Hippocampal formation (tissue), 2 donors: Measurements from ENCODE around the gene SLC16A11.
A peak's percentile ranks its signal among the peaks of the same experiment; 100 is the strongest.
"Not testable (repeated sequence)": the region's sequence is repeated elsewhere in the genome, so short reads cannot be mapped to it uniquely, and the experiment has no call there.

Experiments
- DNase-seq, 2 donors: peaks; one replicate each; lab custom pipeline; 2025; lab: John Stamatoyannopoulos, UW

Gene SLC16A11

GRCh38 chr17:7007143-7007542 lies 36.7 kb downstream of the SLC16A11 start:
- no peak for DNase-seq

GRCh38 chr17:7005716-7006115 lies 38.2 kb downstream of the SLC16A11 start:
- DNase-seq, result no peak

DNA sequence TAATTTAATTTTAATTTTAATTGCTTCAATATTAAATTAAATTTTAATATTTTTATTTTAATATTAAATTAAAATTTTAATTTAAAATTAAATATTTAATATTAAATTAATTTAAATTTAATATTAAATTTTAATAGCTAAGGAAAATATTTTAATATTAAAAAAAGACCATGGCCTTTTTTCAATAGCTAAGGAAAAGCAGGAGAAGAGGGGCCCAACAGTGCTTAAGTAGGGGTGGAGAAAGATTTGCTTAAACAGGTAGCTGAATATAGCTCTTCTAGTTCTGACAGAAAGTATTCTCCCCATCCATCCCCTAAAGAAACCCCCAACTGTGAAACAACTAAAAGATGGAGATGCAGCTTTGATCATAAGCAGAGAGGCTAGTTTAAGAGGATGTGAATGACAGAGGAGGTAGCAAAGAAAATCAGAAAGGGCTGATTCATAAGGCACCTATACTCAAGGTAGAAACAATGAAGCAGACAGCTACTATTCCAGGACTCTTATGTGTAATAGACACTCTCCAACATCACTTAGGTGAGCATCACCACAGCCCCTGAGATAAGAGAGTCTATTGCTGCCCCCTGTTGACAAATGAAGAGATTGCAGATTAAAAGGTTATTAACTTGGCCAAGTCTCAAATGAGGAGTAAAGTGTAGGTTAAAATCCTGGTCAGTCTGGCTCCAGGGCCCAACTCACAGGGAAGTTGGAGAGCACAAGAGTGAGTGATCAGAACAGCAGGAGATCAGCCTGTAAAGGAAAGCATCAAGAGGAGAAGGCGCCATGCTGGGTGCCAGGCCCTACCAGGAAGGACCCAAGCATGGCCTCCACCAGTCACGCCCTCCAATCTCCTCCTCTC lies 39.3 kb downstream of the SLC16A11 start:
- peak in 1 of 2 donors; percentile 45 for DNase-seq

DNA sequence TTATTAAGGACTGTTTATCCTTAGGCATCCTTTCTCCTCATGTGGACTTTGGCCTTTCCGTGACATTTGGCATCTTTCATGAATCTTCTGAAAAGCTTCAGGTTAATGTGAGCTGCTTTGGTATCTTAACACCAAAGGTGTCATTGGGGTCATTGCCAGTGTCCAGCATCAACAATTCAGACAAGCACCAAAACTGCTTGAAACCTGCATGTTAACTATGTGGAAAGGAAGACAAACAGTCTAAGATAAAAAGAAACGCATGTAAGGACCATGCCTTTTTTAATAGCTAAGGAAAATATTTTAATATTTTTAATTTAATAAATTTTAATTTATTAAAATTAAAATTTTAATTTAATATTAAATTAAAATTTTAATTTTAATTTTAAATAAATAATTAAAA lies 40.1 kb downstream of the SLC16A11 start:
- DNase-seq, result no peak

DNA sequence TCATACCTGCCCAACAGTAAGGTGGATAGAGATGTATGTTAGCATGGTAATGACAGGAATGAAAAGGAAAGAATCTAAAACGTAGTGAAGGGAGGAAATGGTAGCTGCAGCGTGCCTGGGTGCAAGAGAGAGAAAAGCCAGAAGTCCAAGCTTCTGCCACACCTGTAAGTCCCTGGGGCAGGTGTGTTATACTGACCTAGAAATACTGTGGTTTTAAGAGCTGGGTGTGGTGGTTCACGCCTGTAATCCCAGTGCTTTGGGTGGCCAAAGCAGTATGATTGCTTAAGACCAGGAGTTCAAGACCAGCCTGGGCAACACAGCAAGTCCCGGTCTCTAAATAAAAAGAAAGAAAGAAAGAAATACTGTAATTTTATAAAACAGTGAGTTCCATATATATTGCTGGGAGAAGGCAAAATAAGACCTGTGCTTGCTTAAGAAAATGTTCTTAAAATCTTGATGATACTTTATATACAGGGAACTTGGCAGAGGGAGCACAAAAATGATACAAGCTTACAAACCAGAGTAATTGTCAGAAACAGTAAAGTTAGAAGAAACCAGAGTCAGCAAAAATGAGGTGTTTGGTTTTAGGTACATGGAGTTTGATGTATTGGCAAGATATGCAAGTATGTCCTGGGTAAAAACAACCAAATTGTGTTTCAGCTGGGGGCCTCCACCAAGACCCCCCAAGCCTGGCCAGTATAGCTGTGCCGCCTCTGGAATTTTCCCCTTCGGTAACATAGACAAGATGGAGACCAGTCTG lies 41.4 kb downstream of the SLC16A11 start:
- DNase-seq, result no peak

DNA sequence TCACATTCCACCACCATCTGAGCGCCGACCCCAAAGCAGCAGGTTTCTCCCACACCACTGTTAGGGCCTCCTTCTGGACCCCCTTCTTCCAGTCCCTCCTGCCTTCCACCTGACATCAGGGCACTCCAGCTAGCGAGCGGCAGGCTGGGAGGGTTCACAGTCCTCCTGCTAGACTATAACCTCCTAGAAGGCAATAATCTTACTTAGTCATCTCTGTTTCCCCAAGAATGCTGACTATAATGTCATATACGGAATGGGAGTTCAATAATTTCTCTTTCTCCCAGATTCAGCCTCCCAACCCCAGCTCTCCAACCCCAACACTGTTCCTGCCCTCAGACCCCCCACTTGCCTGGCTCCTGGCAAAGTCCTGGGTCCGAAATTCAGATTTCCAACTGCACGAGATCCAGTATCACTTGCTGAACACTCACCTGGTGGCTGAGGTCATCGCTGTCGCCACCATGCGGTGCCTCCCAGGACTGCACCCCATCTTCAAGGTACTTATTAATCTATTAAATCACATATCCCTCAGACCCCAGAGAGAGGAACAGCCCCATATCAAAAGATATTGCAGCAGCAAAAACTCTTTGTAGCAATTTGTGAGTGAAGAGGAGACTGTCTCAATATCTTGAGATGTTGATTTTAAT lies 42.5 kb downstream of the SLC16A11 start:
- DNase-seq, result no peak

- DNase-seq, result no peak
Observed at GRCh38 chr17:6998855-6999508, 44.9 kb downstream of the SLC16A11 start.

GRCh38 chr17:6997171-6997570 lies 46.7 kb downstream of the SLC16A11 start:
- no peak for DNase-seq

DNA sequence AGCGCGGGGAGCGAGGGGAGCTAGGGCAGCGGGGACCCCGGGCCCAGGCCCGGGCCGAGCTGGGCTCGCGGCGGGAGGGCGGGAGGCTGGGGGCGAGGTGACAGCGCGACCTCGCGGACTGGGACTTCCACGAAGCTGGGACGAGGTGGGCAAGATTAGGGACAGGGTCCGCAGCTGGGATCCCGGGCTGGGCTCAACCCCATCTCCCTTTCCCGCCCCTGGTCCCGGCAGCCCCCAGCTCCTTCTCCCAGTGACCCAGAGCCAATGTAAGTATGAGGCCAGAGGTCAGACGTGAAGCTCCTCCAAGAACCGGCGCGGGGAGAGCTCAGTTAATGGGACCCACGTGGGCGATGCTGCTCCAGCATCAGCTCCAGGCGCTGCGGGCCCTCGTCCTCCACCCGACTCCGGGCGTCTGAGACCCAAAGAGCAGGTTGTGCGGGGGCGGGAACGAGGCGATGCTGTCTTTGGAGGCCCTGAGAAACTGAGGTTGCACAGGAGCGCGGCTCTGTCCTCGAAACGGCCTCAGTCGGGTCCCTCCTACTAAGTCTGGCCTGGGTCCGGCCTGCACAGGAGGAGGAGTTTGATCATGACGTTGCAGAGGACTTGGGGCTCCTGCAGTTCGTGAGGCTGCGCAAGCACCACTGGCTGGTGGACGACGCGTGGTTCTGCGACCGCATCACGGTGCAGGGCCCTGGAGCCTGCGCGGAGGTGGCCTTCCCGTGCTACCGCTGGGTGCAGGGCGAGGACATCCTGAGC lies 47.5 kb downstream of the SLC16A11 start:
- DNase-seq, result no peak

GRCh38 chr17:6995500-6996255 lies 48.2 kb downstream of the SLC16A11 start, which contains the start of gene ALOX12:
Gene ALOX12, plus strand, starts transcription at chr17:6996049. Its CDS starts 69 bp downstream, at chr17:6996118.
- DNase-seq, result no peak

GRCh38 chr17:6994666-6995256 lies 49.1 kb downstream of the SLC16A11 start:
- no peak for DNase-seq

GRCh38 chr17:6994118-6994598 lies 49.7 kb downstream of the SLC16A11 start:
- no peak for DNase-seq

GRCh38 chr17:6993613-6994056 lies 50.3 kb downstream of the SLC16A11 start:
- DNase-seq, result not testable (repeated sequence)
